Keratinocyte (primary cell): ENCODE data around the gene POU4F1. TPM values are rescaled to one million over a fixed set of nuclear protein-coding genes. Genes with fewer than 3 reads are reported as not detected.

Experiments
- DNase-seq: peaks from one replicate; pipeline ENCODE4 v3.0.0-alpha.2; 2011; ENCODE audit warnings: low read depth, missing footprints, low spot score
- FAIRE-seq: peaks from 2 replicates; lab custom pipeline; 2011; peaks lifted over from hg19 to GRCh38; lab: Jason Lieb, UNC
- H2AFZ ChIP-seq: 2 replicates; pipeline ENCODE4 v1.6.0; 2012; ENCODE audit warnings: low read length, control low read depth, inconsistent platforms; ENCODE audit not compliant: control insufficient read depth
- H3K27ac ChIP-seq: 2 replicates; pipeline ENCODE4 v1.5.1; 2011; ENCODE audit warnings: low read length; ENCODE audit not compliant: control insufficient read depth, insufficient read depth
- H3K27me3 ChIP-seq: 3 replicates; pipeline ENCODE4 v1.6.0; 2011; ENCODE audit warnings: low read length; ENCODE audit not compliant: control insufficient read depth, insufficient read depth; ENCODE audit errors: extremely low read depth
- H3K36me3 ChIP-seq, 2 experiments: 2 replicates in 1 of 2; 3 replicates in 1 of 2; pipeline ENCODE4 v1.5.1; 2011; ENCODE audit warnings: low read length in 2 of 2, mild to moderate bottlenecking in 1 of 2; ENCODE audit not compliant: control insufficient read depth in 2 of 2, insufficient read depth in 2 of 2; ENCODE audit errors: extremely low read depth in 1 of 2
- H3K4me1 ChIP-seq: 3 replicates; pipeline ENCODE4 v1.5.1; 2011; ENCODE audit warnings: low read length; ENCODE audit not compliant: control insufficient read depth, insufficient read depth; ENCODE audit errors: extremely low read depth
- H3K4me2 ChIP-seq: 3 replicates; pipeline ENCODE4 v1.6.0; 2011; ENCODE audit warnings: low read depth, low read length; ENCODE audit not compliant: control insufficient read depth, insufficient read depth; ENCODE audit errors: extremely low read depth
- H3K4me3 ChIP-seq, 3 experiments: fragments of 200-600 bp in 1 of 3; sonication (generic) in 1 of 3; 2 replicates in 2 of 3; 3 replicates in 1 of 3; pipeline ENCODE4 v1.5.1; 2011 to 2016; ENCODE audit warnings: low read length in 3 of 3, mild to moderate bottlenecking in 3 of 3, control low read depth in 2 of 3, inconsistent platforms in 1 of 3, low read depth in 1 of 3, mixed read lengths in 1 of 3, mixed run types in 1 of 3, moderate library complexity in 1 of 3; ENCODE audit not compliant: control insufficient read depth in 2 of 3, insufficient read depth in 2 of 3; ENCODE audit errors: extremely low read depth in 1 of 3
- H3K79me2 ChIP-seq: 2 replicates; pipeline ENCODE4 v1.6.0; 2012; ENCODE audit warnings: low read length; ENCODE audit not compliant: control insufficient read depth, insufficient read depth
- H3K9ac ChIP-seq: 3 replicates; pipeline ENCODE4 v1.6.0; 2011; ENCODE audit warnings: low read length; ENCODE audit not compliant: control insufficient read depth, insufficient read depth; ENCODE audit errors: extremely low read depth
- H3K9me1 ChIP-seq: 3 replicates; pipeline ENCODE4 v1.6.0; 2011; ENCODE audit warnings: low read length; ENCODE audit not compliant: control insufficient read depth, insufficient read depth; ENCODE audit errors: extremely low read depth
- H3K9me3 ChIP-seq: 2 replicates; pipeline ENCODE4 v1.5.1; 2012; ENCODE audit warnings: low read depth, low read length; ENCODE audit not compliant: control insufficient read depth
- H4K20me1 ChIP-seq: 3 replicates; pipeline ENCODE4 v1.6.0; 2011; ENCODE audit warnings: low read length; ENCODE audit not compliant: control insufficient read depth, insufficient read depth; ENCODE audit errors: extremely low read depth
- EZH2 ChIP-seq: IDR thresholded peaks from one replicate; pipeline ENCODE4 v1.6.1; 2012; ENCODE audit warnings: inconsistent platforms, mild to moderate bottlenecking, low read length, moderate library complexity
- dilution Hi-C: fragments of 300-500 bp; cut with MboI; formaldehyde crosslinking; loops from one replicate; pipeline ENCODE4 v1.7.0; 2020; ENCODE audit warnings: low sequenced_read_pairs; ENCODE audit not compliant: extremely low pct_ligation_motif_present
- polyA plus RNA-seq, 5 experiments: library from polyadenylated mRNA; depleted of rRNA in 3 of 5; stranded (reverse) in 3 of 5; stranded (forward) in 1 of 5; unstranded in 1 of 5; fragments of >200 nt; gene quantifications; 1 replicate in 1 of 5; 2 replicates in 3 of 5; 3 replicates in 1 of 5; pipeline versions ENCODE4 v1.2.1 to v1.2.3, GENCODE V29; 2011 to 2012; ENCODE audit warnings: missing spikeins in 2 of 5, low read depth in 1 of 5, low replicate concordance in 1 of 5
- TF ChIP-seq, protein P1 (sequence below), 3 experiments: IDR thresholded peaks in 1 of 3; conservative IDR thresholded peaks in 1 of 3; optimal IDR thresholded peaks in 1 of 3; 2 replicates in 2 of 3; 3 replicates in 1 of 3; pipeline versions ENCODE3 to v1.5.1; 2011; ENCODE audit warnings: low read length in 3 of 3, mild to moderate bottlenecking in 3 of 3, moderate library complexity in 2 of 3, control low read depth in 1 of 3, inconsistent platforms in 1 of 3; ENCODE audit not compliant: insufficient read depth in 2 of 3; ENCODE audit errors: extremely low read depth in 1 of 3

POU4F1 gene
- polyA plus RNA-seq, 1 donor (not counting 4 experiments of a cell fraction or from before 2014, with no cell fraction given), result not detected

DNA sequence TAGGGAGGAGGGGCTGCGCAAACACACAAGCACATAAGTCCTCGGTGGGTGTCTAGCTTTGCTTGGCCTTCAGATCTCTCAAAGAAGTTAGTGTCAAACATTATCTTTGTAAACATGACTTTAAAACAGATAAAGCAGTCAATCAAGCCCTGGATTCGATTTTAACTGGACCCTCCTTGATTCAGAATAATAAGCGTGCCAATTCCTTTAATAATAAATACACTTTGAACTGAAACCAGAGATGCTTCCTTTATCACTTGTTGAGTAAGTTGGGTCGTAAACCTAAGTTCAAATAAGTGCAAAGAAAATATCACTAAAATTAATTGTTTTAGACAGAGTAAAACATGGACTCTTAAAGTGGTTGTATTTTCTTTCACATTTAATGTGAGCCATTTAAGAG is 30.9 kb downstream of the POU4F1 start:
- TF ChIP-seq, protein P1, sequence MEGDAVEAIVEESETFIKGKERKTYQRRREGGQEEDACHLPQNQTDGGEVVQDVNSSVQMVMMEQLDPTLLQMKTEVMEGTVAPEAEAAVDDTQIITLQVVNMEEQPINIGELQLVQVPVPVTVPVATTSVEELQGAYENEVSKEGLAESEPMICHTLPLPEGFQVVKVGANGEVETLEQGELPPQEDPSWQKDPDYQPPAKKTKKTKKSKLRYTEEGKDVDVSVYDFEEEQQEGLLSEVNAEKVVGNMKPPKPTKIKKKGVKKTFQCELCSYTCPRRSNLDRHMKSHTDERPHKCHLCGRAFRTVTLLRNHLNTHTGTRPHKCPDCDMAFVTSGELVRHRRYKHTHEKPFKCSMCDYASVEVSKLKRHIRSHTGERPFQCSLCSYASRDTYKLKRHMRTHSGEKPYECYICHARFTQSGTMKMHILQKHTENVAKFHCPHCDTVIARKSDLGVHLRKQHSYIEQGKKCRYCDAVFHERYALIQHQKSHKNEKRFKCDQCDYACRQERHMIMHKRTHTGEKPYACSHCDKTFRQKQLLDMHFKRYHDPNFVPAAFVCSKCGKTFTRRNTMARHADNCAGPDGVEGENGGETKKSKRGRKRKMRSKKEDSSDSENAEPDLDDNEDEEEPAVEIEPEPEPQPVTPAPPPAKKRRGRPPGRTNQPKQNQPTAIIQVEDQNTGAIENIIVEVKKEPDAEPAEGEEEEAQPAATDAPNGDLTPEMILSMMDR (optimal IDR thresholded peaks at IDR 0.05 in 1 of 3, IDR thresholded peaks at IDR 0.05 in 1 of 3, conservative IDR thresholded peaks at IDR 0.05 in 1 of 3; ENCODE audit: extremely low read depth in 1 of 3, insufficient read depth in 2 of 3, low read length in 3 of 3), result no peak
- no peak for TF ChIP-seq EZH2
- dilution Hi-C loops, result no loop called here
- H3K79me2 ChIP-seq, result no peaks in the 10 kb centered on the region
- H4K20me1 ChIP-seq, result no peaks in the 10 kb centered on the region
- no peak overlapping the region for H3K27ac ChIP-seq
- H3K36me3 ChIP-seq, result no peaks in the 10 kb centered on the region
- no peaks in the 10 kb centered on the region for H3K9me1 ChIP-seq
- no peak overlapping the region for H2AFZ ChIP-seq
- H3K4me2 ChIP-seq, result no peak overlapping the region
- H3K4me1 ChIP-seq, result no peaks in the 10 kb centered on the region
- H3K27me3 ChIP-seq, result no peaks in the 10 kb centered on the region
- no peaks in the 10 kb centered on the region for H3K9me3 ChIP-seq
- H3K4me3 ChIP-seq, result no peak overlapping the region
- no peak for DNase-seq
- FAIRE-seq, result no peak
- no peak overlapping the region for H3K9ac ChIP-seq

DNA sequence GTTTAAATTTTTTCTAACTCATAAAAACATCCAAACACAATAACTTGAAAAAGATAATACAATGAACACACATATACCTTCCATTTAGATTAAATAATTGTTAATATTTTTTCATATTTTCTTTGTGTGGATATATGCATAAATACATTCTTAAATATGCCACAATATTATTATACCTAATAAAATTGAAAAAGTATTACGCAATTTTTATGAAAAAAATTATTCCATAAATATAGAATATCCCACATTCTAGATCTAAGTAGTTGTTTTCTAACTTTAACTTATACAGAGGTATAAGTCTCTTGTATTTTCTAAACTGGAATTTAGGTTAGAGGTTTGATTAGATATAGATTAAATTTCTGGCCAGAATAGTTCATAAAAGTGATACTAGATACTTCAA is 34.3 kb downstream of the POU4F1 start:
- dilution Hi-C loops, result no loop called here
- H3K9me3 ChIP-seq, result no peaks in the 10 kb centered on the region
- no peaks in the 10 kb centered on the region for H3K4me1 ChIP-seq
- no peak overlapping the region for H3K4me3 ChIP-seq
- no peaks in the 10 kb centered on the region for H4K20me1 ChIP-seq
- no peaks in the 10 kb centered on the region for H3K27me3 ChIP-seq
- DNase-seq, result no peak
- TF ChIP-seq, protein P1 (optimal IDR thresholded peaks at IDR 0.05 in 1 of 3, IDR thresholded peaks at IDR 0.05 in 1 of 3, conservative IDR thresholded peaks at IDR 0.05 in 1 of 3; ENCODE audit: extremely low read depth in 1 of 3, insufficient read depth in 2 of 3, low read length in 3 of 3), result no peak
- TF ChIP-seq EZH2, result no peak
- no peak overlapping the region for H2AFZ ChIP-seq
- no peak for FAIRE-seq
- no peaks in the 10 kb centered on the region for H3K36me3 ChIP-seq
- H3K9me1 ChIP-seq, result no peaks in the 10 kb centered on the region
- H3K79me2 ChIP-seq, result no peaks in the 10 kb centered on the region
- no peak overlapping the region for H3K9ac ChIP-seq
- H3K4me2 ChIP-seq, result no peak overlapping the region
- no peak overlapping the region for H3K27ac ChIP-seq
